Common myeloid progenitor, CD34-positive (primary cell): ENCODE data around the gene VEGFB.

Source experiments
- CTCF ChIA-PET: fragments of 350-600 bp; sonication (Branson Sonifier 250); formaldehyde crosslinking; loops from one replicate; lab custom pipeline; 2021; ENCODE audit warnings: antibody characterized with exemption; lab: Charles Lee
- POLR2A ChIA-PET: fragments of 350-600 bp; sonication (Branson Sonifier 250); formaldehyde crosslinking; loops from one replicate; lab custom pipeline; 2021; ENCODE audit warnings: antibody characterized with exemption; lab: Charles Lee
- DNase-seq, 3 donors: peaks; one replicate each; pipeline versions ENCODE4 v3.0.0 to v3.0.0-alpha.2; 2013
- H3K27ac ChIP-seq, 2 experiments: 1 replicate in 1 of 2; 2 replicates in 1 of 2; pipeline ENCODE4 v1.7.0; 2013; ENCODE audit warnings: inconsistent platforms in 2 of 2, low read length in 2 of 2, mild to moderate bottlenecking in 2 of 2, low read depth in 1 of 2, moderate library complexity in 1 of 2; ENCODE audit not compliant: severe bottlenecking in 2 of 2, insufficient read depth in 1 of 2, poor library complexity in 1 of 2
- H3K27me3 ChIP-seq, 5 experiments: replicated peaks in 2 of 5; 1 replicate in 3 of 5; 2 replicates in 2 of 5; pipeline versions ENCODE4 v1.6.1 to v1.7.0; 2013; ENCODE audit warnings: low read length in 4 of 5, mild to moderate bottlenecking in 2 of 5, moderate library complexity in 2 of 5, inconsistent platforms in 1 of 5; ENCODE audit not compliant: insufficient read depth in 5 of 5, control insufficient read depth in 4 of 5
- H3K36me3 ChIP-seq, 4 experiments: 1 replicate in 2 of 4; 2 replicates in 2 of 4; pipeline versions ENCODE4 v1.6.1 to v1.7.0; 2013; ENCODE audit warnings: low read length in 3 of 4, control low read depth in 1 of 4, mild to moderate bottlenecking in 1 of 4; ENCODE audit not compliant: control insufficient read depth in 4 of 4, insufficient read depth in 4 of 4
- H3K4me1 ChIP-seq, 4 experiments: 1 replicate in 3 of 4; 2 replicates in 1 of 4; pipeline versions ENCODE4 v1.6.1 to v1.7.1; 2013; ENCODE audit warnings: low read length in 3 of 4, mild to moderate bottlenecking in 3 of 4, control low read depth in 1 of 4, inconsistent platforms in 1 of 4, moderate library complexity in 1 of 4; ENCODE audit not compliant: control insufficient read depth in 4 of 4, insufficient read depth in 4 of 4; ENCODE audit errors: control extremely low read depth in 1 of 4
- H3K4me3 ChIP-seq, 7 experiments: 1 replicate in 4 of 7; 2 replicates in 3 of 7; pipeline versions ENCODE4 v1.5.1 to v1.7.0; 2013; ENCODE audit warnings: mild to moderate bottlenecking in 7 of 7, low read length in 6 of 7, moderate library complexity in 6 of 7, inconsistent platforms in 2 of 7, low read depth in 2 of 7, control low read depth in 1 of 7; ENCODE audit not compliant: insufficient read depth in 4 of 7, control insufficient read depth in 1 of 7; ENCODE audit errors: extremely low read depth in 1 of 7
- H3K9me3 ChIP-seq, 5 experiments: 1 replicate in 4 of 5; 2 replicates in 1 of 5; pipeline versions ENCODE4 v1.6.1 to v1.7.1; 2013; ENCODE audit warnings: low read length in 4 of 5, mild to moderate bottlenecking in 2 of 5, inconsistent platforms in 1 of 5, low read depth in 1 of 5, moderate library complexity in 1 of 5; ENCODE audit not compliant: control insufficient read depth in 4 of 5, insufficient read depth in 2 of 5; ENCODE audit errors: control extremely low read depth in 1 of 5
- WGBS: methylation state at CpG from one replicate; pipeline ENCODE4 v1.1.5; 2013; ENCODE audit not compliant: insufficient coverage; 5-methylcytosine and 5-hydroxymethylcytosine counted together

The VEGFB gene

GRCh38 chr11:64247729-64248531 lies 13.5 kb downstream of the VEGFB start:
- POLR2A ChIA-PET: interaction anchor here (1.0 kb wide), 1 partner anchor 37 kb away, joined by 3 read pairs; the partner anchor contains the start of gene GPR137
- H3K27me3 ChIP-seq: no peaks in the 10 kb centered on the region
- peaks cover 0 to 79% (median 78%) of the 10 kb centered on the region in 4 experiments for H3K4me1 ChIP-seq
- no peak overlapping the region for H3K27ac ChIP-seq
- 58% methylated on average over 27 of the region's 31 CpGs for WGBS
- no peaks in the 10 kb centered on the region for H3K9me3 ChIP-seq
- CTCF ChIA-PET: interaction anchor here (2.0 to 12.2 kb wide), 4 partner anchors 11 to 55 kb away, joined by 6 to 177 read pairs (median 72); partner anchors contain the start of genes CATSPERZ and FERMT3
- H3K4me3 ChIP-seq: peak overlapping the region in 6 of 7 experiments; percentile 50 to 98 (median 86)
- DNase-seq: no peak
- peaks cover 0 to 17% (median 12%) of the 10 kb centered on the region in 4 experiments for H3K36me3 ChIP-seq

GRCh38 chr11:64248578-64248977 lies 14.2 kb downstream of the VEGFB start:
- 93% methylated on average over 2 of the region's 7 CpGs for WGBS
- Histone ChIP-seq H3K4me3 (no peak overlapping the region), H3K36me3 (peaks cover 0 to 10% (median 7%) of the 10 kb centered on the region in 4 experiments), H3K27me3 (no peaks in the 10 kb centered on the region), H3K9me3 (no peaks in the 10 kb centered on the region), H3K4me1 (peaks cover 0 to 74% (median 72%) of the 10 kb centered on the region in 4 experiments), H3K27ac (no peak overlapping the region)
- ChIA-PET POLR2A (no interaction called here), CTCF (interaction anchor here (1.2 to 12.2 kb wide), 5 partner anchors 12 to 54 kb away, joined by 3 to 177 read pairs (median 37); partner anchors contain the start of genes CATSPERZ and FERMT3)
- DNase-seq: no peak

DNA sequence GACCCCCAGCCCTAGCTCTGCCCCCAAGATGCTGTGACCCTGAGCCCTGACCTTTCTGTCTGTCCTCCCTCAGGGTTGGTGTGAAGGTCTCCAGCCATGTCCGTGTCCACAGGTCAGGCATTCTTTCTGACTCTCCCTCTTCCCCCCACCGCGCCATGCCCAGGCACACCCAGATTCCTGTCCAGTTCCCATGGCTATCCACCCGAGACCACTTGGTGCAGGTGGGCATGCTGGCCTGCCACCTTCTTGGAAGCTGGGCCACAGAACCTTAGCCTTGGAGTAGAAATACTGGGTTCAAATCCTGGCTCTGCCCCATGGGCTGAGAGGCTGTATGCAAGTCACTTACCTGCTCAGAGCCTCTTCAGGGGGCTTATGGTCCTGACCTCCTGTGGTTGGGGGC lies 14.7 kb downstream of the VEGFB start:
- H3K27ac ChIP-seq: no peak overlapping the region
- H3K4me1 ChIP-seq: peaks cover 0 to 72% (median 68%) of the 10 kb centered on the region in 4 experiments
- H3K36me3 ChIP-seq: peaks cover 0 to 7% (median 3%) of the 10 kb centered on the region in 4 experiments
- no peak overlapping the region for H3K4me3 ChIP-seq
- WGBS: 100% methylated on average over 4 of the region's 4 CpGs
- no peaks in the 10 kb centered on the region for H3K27me3 ChIP-seq
- no peak for DNase-seq
- POLR2A ChIA-PET: interaction anchor here (1.6 kb wide), 1 partner anchor 19 kb away, joined by 4 read pairs; no protein-coding TSS in a partner anchor
- H3K9me3 ChIP-seq: no peaks in the 10 kb centered on the region
- CTCF ChIA-PET: interaction anchor here (1.2 to 12.2 kb wide), 6 partner anchors 11 to 54 kb away, joined by 3 to 177 read pairs (median 24); partner anchors contain the start of genes CATSPERZ and FERMT3

- H3K4me3 ChIP-seq: peak overlapping the region in 2 of 7 experiments; percentile 33 to 55
- POLR2A ChIA-PET: interaction anchor here (1.2 to 1.7 kb wide), 4 partner anchors 18 to 68 kb away, joined by 3 to 10 read pairs (median 5); partner anchors contain the start of genes FERMT3 and TRMT112
- H3K36me3 ChIP-seq: peaks cover 0 to 12% (median 2%) of the 10 kb centered on the region in 4 experiments
- DNase-seq: no peak
- H3K27me3 ChIP-seq: no peaks in the 10 kb centered on the region
- H3K9me3 ChIP-seq: no peaks in the 10 kb centered on the region
- H3K4me1 ChIP-seq: peaks cover 0 to 65% (median 62%) of the 10 kb centered on the region in 4 experiments
- CTCF ChIA-PET: interaction anchor here (1.0 to 12.2 kb wide), 13 partner anchors 10 to 108 kb away, joined by 3 to 177 read pairs (median 6); partner anchors contain the start of genes BAD, CATSPERZ and FERMT3
- 87% methylated on average over 7 of the region's 8 CpGs for WGBS
- H3K27ac ChIP-seq: no peak overlapping the region
Measured at GRCh38 chr11:64249563-64250414, 15.4 kb downstream of the VEGFB start.

DNA sequence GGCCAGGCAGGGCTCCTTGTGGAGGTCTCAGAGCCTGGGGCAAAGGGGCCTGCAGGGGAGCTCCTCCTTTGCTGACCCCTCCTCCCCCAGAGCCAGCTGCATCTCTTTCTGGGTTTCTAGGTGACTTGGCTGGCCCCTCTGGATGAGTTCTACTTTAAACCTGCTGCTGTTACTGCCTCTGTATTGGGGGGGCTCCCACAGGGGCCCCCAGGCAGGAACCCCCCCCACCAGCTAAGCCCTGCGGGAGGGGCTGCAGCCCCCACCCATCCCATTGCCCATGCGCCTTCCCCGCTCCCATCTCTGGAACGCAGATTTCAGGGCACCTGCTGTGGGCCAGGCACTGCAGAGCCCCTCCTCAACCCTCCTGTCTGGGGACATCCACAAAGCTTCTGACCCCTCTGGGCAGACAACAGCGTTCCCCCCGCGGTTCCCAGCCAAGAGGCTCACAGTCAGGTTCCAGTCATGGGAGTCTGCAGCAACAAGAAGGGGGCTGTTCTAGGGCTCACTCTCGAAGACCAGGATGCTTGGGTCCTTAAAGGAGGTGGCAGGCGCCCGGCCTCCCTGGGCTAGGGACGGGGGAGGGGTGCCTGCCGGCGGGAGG lies 16.1 kb downstream of the VEGFB start:
- WGBS: 25% methylated on average over 11 of the region's 13 CpGs
- CTCF ChIA-PET: interaction anchor here (0.9 to 12.2 kb wide), 16 partner anchors 7 to 107 kb away, joined by 3 to 177 read pairs (median 5); partner anchors contain the start of genes BAD, CATSPERZ and FERMT3
- Histone ChIP-seq H3K9me3 (no peaks in the 10 kb centered on the region), H3K4me1 (peaks cover 0 to 59% (median 55%) of the 10 kb centered on the region in 4 experiments), H3K4me3 (peak overlapping the region; percentile 46 to 85 (median 75)), H3K27me3 (no peaks in the 10 kb centered on the region), H3K27ac (no peak overlapping the region), H3K36me3 (peaks cover 0 to 16% (median 7%) of the 10 kb centered on the region in 4 experiments)
- POLR2A ChIA-PET: interaction anchor here (1.2 to 1.7 kb wide), 4 partner anchors 18 to 67 kb away, joined by 3 to 10 read pairs (median 5); partner anchors contain the start of genes FERMT3 and TRMT112
- no peak for DNase-seq
